Measurements from ENCODE around the gene CLIC1.

GRCh38 chr6:31730631-31731086, 5.7 kb downstream of the CLIC1 start:
- TF ChIP-seq, protein P1, sequence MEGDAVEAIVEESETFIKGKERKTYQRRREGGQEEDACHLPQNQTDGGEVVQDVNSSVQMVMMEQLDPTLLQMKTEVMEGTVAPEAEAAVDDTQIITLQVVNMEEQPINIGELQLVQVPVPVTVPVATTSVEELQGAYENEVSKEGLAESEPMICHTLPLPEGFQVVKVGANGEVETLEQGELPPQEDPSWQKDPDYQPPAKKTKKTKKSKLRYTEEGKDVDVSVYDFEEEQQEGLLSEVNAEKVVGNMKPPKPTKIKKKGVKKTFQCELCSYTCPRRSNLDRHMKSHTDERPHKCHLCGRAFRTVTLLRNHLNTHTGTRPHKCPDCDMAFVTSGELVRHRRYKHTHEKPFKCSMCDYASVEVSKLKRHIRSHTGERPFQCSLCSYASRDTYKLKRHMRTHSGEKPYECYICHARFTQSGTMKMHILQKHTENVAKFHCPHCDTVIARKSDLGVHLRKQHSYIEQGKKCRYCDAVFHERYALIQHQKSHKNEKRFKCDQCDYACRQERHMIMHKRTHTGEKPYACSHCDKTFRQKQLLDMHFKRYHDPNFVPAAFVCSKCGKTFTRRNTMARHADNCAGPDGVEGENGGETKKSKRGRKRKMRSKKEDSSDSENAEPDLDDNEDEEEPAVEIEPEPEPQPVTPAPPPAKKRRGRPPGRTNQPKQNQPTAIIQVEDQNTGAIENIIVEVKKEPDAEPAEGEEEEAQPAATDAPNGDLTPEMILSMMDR (IDR thresholded peaks at IDR 0.05), result no peak
- TF ChIP-seq ZFX (IDR thresholded peaks at IDR 0.05; ENCODE audit: borderline replicate concordance), result no peak

Measured in 22Rv1 (cell line).